Measurements from ENCODE around the gene SIRT3. TPM values are rescaled to one million over a fixed set of nuclear protein-coding genes. Genes with fewer than 3 reads are reported as not detected.

SIRT3 gene
- total and polyA plus RNA-seq, 2 of the 13 experiments (the other 11 are each of a cell fraction or from before 2014, with no cell fraction given): 15.1 to 18.2 TPM

DNA sequence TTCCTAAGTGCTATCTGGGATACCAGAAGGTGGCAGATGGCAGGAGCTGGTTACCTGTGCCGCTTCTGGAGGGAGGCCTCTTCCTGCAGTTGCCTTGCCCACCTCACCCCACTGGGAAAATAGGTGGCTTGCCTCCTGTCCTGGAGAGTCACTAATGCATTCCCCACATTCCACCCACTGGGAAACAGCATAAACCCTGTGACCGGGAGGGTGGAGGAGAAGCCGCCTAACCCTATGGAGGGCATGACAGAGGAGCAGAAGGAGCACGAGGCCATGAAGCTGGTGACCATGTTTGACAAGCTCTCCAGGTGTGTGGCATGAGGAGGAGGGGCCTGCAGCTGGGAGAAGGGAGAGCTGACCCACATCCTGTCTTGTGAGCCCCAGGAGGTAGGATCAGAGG lies 23.0 kb downstream of the SIRT3 start (continued):
- TF ChIP-seq, protein P1, sequence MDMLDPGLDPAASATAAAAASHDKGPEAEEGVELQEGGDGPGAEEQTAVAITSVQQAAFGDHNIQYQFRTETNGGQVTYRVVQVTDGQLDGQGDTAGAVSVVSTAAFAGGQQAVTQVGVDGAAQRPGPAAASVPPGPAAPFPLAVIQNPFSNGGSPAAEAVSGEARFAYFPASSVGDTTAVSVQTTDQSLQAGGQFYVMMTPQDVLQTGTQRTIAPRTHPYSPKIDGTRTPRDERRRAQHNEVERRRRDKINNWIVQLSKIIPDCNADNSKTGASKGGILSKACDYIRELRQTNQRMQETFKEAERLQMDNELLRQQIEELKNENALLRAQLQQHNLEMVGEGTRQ (IDR thresholded peaks at IDR 0.05; ENCODE audit: low read depth, low read length): no peak
- TF ChIP-seq, protein P1 (CRISPR knock-in tag; IDR thresholded peaks at IDR 0.05; ENCODE audit: borderline replicate concordance): no peak
- TF ChIP-seq MED1 (CRISPR knock-in tag; IDR thresholded peaks at IDR 0.05): no peak
- no peak for TF ChIP-seq NFIB (CRISPR knock-in tag; IDR thresholded peaks at IDR 0.05; ENCODE audit: borderline replicate concordance)
- TF ChIP-seq POGK (CRISPR knock-in tag; conservative IDR thresholded peaks at IDR 0.05): no peak
- TF ChIP-seq CENPBD1 (CRISPR knock-in tag; IDR thresholded peaks at IDR 0.05; ENCODE audit: borderline replicate concordance, low read depth): no peak

DNA sequence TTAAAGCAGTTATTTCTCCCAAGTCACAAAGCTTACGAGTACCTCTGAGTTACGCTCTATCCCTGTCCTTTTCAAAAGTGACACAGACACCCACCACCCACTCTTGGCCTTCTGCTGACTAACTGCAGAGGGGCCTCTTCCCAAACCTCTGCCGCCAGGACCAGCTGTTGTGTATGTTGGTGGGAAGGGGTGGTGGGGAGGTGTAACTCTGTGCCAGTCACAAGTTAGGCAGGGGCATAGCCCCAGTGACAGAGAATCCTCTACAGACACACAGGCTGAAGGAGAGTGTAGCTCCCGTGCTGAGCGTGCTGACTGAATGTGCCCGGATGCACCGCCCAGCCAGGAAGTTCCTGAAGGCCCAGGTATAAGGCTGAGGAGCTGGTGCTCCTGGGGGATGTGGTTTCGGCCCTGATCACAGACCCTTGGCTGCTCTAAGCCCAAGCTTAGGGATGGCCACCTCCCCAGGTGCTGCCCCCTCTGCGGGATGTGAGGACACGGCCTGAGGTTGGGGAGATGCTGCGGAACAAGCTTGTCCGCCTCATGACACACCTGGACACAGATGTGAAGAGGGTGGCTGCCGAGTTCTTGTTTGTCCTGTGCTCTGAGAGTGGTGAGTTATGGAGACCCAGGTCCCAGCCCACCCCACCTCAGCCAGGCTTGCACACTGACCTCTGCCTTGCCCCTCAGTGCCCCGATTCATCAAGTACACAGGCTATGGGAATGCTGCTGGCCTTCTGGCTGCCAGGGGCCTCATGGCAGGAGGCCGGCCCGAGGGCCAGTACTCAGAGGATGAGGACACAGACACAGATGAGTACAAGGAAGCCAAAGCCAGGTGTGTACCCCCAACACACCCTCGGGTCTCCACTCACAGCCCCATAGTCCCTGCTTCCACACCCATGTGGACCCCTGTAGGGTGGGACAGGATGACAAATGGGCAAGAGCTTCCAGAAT lies 23.7 kb downstream of the SIRT3 start:
- H2AFZ ChIP-seq (ENCODE audit: low read length): no peak overlapping the region
- no peak overlapping the region for H3K4me3 ChIP-seq (replicated peaks in 1 of 3; ENCODE audit: insufficient read depth in 1 of 3, low read depth in 2 of 3, low read length in 3 of 3)
- WGBS (ENCODE audit: low lambda C conversion rate): 93% methylated on average over 5 of the region's 17 CpGs
- no peak for ATAC-seq
- peaks cover 36 to 59% of the 10 kb centered on the region in 2 experiments for H3K36me3 ChIP-seq (replicated peaks in 1 of 2; ENCODE audit: control insufficient read depth in 1 of 2, insufficient read depth in 2 of 2, low read length in 2 of 2)
- no peak overlapping the region for H3K9ac ChIP-seq (ENCODE audit: insufficient read depth, low read depth, low read length)
- no peaks in the 10 kb centered on the region; a peak in 1 of 5 replicates for H3K27me3 ChIP-seq (ENCODE audit: control insufficient read depth in 1 of 2, insufficient read depth in 2 of 2, low read length in 2 of 2)
- no TSS peak for BruUV-seq (replicated peaks)
- no peak for DNase-seq (ENCODE audit: low spot score)
- H3K4me2 ChIP-seq (ENCODE audit: low read depth, low read length): no peak overlapping the region
- ChIA-PET POLR2A (no interaction called here), CTCF (ENCODE audit: low intra/inter-chr PET ratio, low total read pairs) (no interaction called here)
- H3K9me3 ChIP-seq (ENCODE audit: low read length): no peaks in the 10 kb centered on the region
- no peak for FAIRE-seq
- in situ Hi-C loops (cut with HindIII; ENCODE audit: extremely low pct_ligation_motif_present, low pct_unique_long_range_greater_than_20kb): no loop called here
- H3K27ac ChIP-seq (ENCODE audit: extremely low read length, insufficient read depth, low read length): no peak overlapping the region
- H3K79me2 ChIP-seq (ENCODE audit: insufficient read depth, low read length): peaks cover 26% of the 10 kb centered on the region
- H3K4me1 ChIP-seq (ENCODE audit: insufficient read depth, low read length): peaks cover 40% of the 10 kb centered on the region
- intact Hi-C loops (cut with micrococcal nuclease; ENCODE audit: unreplicated experiment): no loop called here
- TF ChIP-seq MAFG (CRISPR knock-in tag; IDR thresholded peaks at IDR 0.05) (no peak), RBFOX2 (IDR thresholded peaks at IDR 0.05; ENCODE audit: low read depth, low read length) (peak; percentile 28; the same call in 1 of the 2 replicates), SMC3 (IDR thresholded peaks at IDR 0.05; ENCODE audit: low read length) (no peak), KAT2B (IDR thresholded peaks at IDR 0.05; ENCODE audit: borderline replicate concordance, low read depth, low read length) (no peak), AGO2 (optimal IDR thresholded peaks at IDR 0.05; ENCODE audit: low read depth, low read length) (peak; percentile 63)
- no peaks in the 10 kb centered on the region; the same call in 1 of the 2 replicates for H4K20me1 ChIP-seq (ENCODE audit: insufficient read depth, low read length)
